PC-9 (cell line): Measurements from ENCODE around the gene LRRC56.

Experiments used
- CTCF ChIP-seq: fragments of 200-600 bp; sonication (generic); conservative IDR thresholded peaks from 2 replicates; pipeline ENCODE4 v1.6.1; 2017; ENCODE audit warnings: mixed run types, antibody characterized with exemption, mild to moderate bottlenecking, moderate library complexity
- EZH2 ChIP-seq: fragments of 200-600 bp; sonication (generic); IDR thresholded peaks from 2 replicates; pipeline ENCODE4 v1.8.0; 2017; ENCODE audit warnings: antibody characterized with exemption, low read depth

DNA sequence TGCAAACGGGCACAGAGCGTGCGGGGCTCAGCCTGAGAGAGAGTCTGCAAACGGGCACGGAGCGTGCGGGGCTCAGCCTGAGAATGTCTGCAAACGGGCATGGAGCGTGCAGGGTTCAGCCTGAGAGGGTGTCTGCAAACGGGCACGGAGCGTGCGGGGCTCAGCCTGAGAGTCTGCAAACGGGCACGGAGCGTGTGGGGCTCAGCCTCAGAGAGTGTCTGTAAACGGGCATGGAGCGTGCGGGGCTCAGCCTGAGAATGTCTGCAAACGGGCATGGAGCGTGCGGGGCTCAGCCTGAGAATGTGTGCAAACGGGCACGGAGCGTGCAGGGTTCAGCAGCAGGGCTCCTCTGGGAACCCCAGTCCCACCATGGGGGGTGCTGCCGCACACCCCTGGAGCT is 52.5 kb downstream of the LRRC56 start:
- TF ChIP-seq CTCF (no peak), EZH2 (no peak)
